K562 (cell line): Measurements from ENCODE around the gene INHA. TPM values are rescaled to one million over a fixed set of nuclear protein-coding genes. Genes with fewer than 3 reads are reported as not detected.

Source experiments
- BHLHE40 ChIP-seq: IDR thresholded peaks from 2 replicates; pipeline ENCODE4 v1.6.1; 2011; ENCODE audit warnings: low read length, improper control_type of control experiment
- DNMT1 ChIP-seq: fragments of 450-650 bp; IDR thresholded peaks from 2 replicates; pipeline ENCODE4 v1.6.1; 2016; ENCODE audit warnings: antibody characterized with exemption, mild to moderate bottlenecking
- HDAC1 ChIP-seq, 2 experiments: fragments of 450-650 bp; IDR thresholded peaks; 2 replicates each; pipeline ENCODE4 v1.6.1; 2016 to 2017; ENCODE audit warnings: inconsistent platforms in 1 of 2, mild to moderate bottlenecking in 1 of 2, moderate library complexity in 1 of 2
- NKRF ChIP-seq: fragments of 450-650 bp; IDR thresholded peaks from 2 replicates; pipeline ENCODE4 v1.6.1; 2016; ENCODE audit warnings: borderline replicate concordance
- NR2C2 ChIP-seq, 2 experiments: fragments of 200-800 bp in 1 of 2; sonication (Bioruptor generic) in 1 of 2; sonication (generic) in 1 of 2; formaldehyde crosslinking in 1 of 2; IDR thresholded peaks; 2 replicates each; pipeline versions ENCODE4 v1.6.1 to v1.8.0; 2016 to 2022; ENCODE audit warnings: mild to moderate bottlenecking in 1 of 2, missing compliant biosample characterization in 1 of 2, missing genetic modification characterization in 1 of 2, missing genetic modification reagents in 1 of 2
- NRF1 ChIP-seq, 2 experiments: fragments of 450-650 bp; IDR thresholded peaks in 1 of 2; conservative IDR thresholded peaks in 1 of 2; 2 replicates each; pipeline ENCODE4 v1.6.1; 2014; ENCODE audit warnings: mild to moderate bottlenecking in 2 of 2
- SP1 ChIP-seq: sonication (generic); formaldehyde crosslinking; IDR thresholded peaks from 2 replicates; pipeline ENCODE4 v1.8.1; 2022; ENCODE audit warnings: mild to moderate bottlenecking, missing genetic modification reagents
- TFAP4 ChIP-seq: sonication (generic); formaldehyde crosslinking; IDR thresholded peaks from 2 replicates; pipeline ENCODE4 v1.8.0; 2022; ENCODE audit warnings: missing genetic modification reagents, mild to moderate bottlenecking, moderate library complexity, borderline replicate concordance
- VEZF1 ChIP-seq: fragments of 200-800 bp; sonication (Bioruptor generic); IDR thresholded peaks from 2 replicates; pipeline ENCODE4 v1.6.1; 2017; ENCODE audit warnings: missing genetic modification characterization, missing compliant biosample characterization
- ZKSCAN1 ChIP-seq: fragments of 150-350 bp; IDR thresholded peaks from 2 replicates; pipeline ENCODE4 v1.6.1; 2016; ENCODE audit warnings: low read depth, low read length
- ZNF134 ChIP-seq: fragments of 250-450 bp; sonication (Bioruptor Pico); conservative IDR thresholded peaks from 2 replicates; pipeline ENCODE4 v1.4.0; 2020
- polyA plus RNA-seq, 8 experiments: library from polyadenylated mRNA; depleted of rRNA in 4 of 8; stranded (reverse) in 5 of 8; unstranded in 3 of 8; fragments of >200 nt; fragmentation: Nextera tagmentation in 2 of 8; fragmentation: Illumina TruSeq in 1 of 8; extraction: Ambion mirVana in 2 of 8; extraction: Trizol in 1 of 8; gene quantifications; 2 replicates each; pipeline versions ENCODE4 v1.2.1 to v1.2.3, GENCODE V29; 2011 to 2014; ENCODE audit warnings: inconsistent platforms in 1 of 8, missing spikeins in 1 of 8
- total RNA-seq, 7 experiments: library from RNA; depleted of rRNA in 6 of 7; stranded (reverse); fragments of >200 nt in 6 of 7; fragmentation: Illumina TruSeq in 2 of 7; extraction: Trizol in 2 of 7; gene quantifications; 2 replicates each; pipeline versions ENCODE4 v1.2.1 to v1.2.3, GENCODE V29; 2011 to 2021; ENCODE audit warnings: low replicate concordance in 1 of 7

INHA gene
- total and polyA plus RNA-seq, 9 of the 15 experiments (the other 6 are each of a cell fraction or from before 2014, with no cell fraction given), result 0.07 to 1.9 (median 0.40) TPM

GRCh38 chr2:219552382-219553167 is 19.5 kb upstream of the INHA start (continued):
- no peak for TF ChIP-seq NKRF
- no peak for TF ChIP-seq ZKSCAN1
- TF ChIP-seq BHLHE40, result peak; percentile 50; the same call in 1 of the 2 replicates
- TF ChIP-seq DNMT1, result no peak
- TF ChIP-seq NRF1 (conservative IDR thresholded peaks at IDR 0.05 in 1 of 2, IDR thresholded peaks at IDR 0.05 in 1 of 2), result peak; percentile 54 to 65
- TF ChIP-seq SP1 (CRISPR knock-in tag), result peak; percentile 89
- no peak for TF ChIP-seq VEZF1
- no peak for TF ChIP-seq ZNF134 (CRISPR knock-in tag)
- peak in 1 of 2 experiments; percentile 67; a peak in 2 of 4 replicates for TF ChIP-seq HDAC1 (IDR thresholded peaks at IDR 0.05)
- peak; percentile 72 for TF ChIP-seq TFAP4 (CRISPR knock-in tag)
- no peak for TF ChIP-seq NR2C2 (CRISPR knock-in tag; IDR thresholded peaks at IDR 0.05)
- TF ChIP-seq NR2C2 (tag; IDR thresholded peaks at IDR 0.05), result peak; percentile 57
